ENCODE data around the gene DAGLB.

DAGLB gene

GRCh38 chr7:6442114-6442513 is 5.6 kb downstream of the DAGLB start:
- Histone ChIP-seq H3K27ac (no peak overlapping the region), H3K9me3 (ENCODE audit: low read depth, low read length) (no peaks in the 10 kb centered on the region), H3K36me3 (ENCODE audit: insufficient read depth, low read length) (peaks cover 39% of the 10 kb centered on the region), H3K9ac (ENCODE audit: insufficient read length) (no peak overlapping the region), H3K4me3 (no peak overlapping the region)
- no peak for DNase-seq (ENCODE audit: low read depth, low spot score)
- TF ChIP-seq FOXP2 (optimal IDR thresholded peaks at IDR 0.05; ENCODE audit: control extremely low read depth, extremely low read length, insufficient read depth) (no peak), EZH2 (IDR thresholded peaks at IDR 0.05) (no peak), POLR2AphosphoS5 (IDR thresholded peaks at IDR 0.05; ENCODE audit: borderline replicate concordance, low read depth, low read length) (no peak)

GRCh38 chr7:6440381-6440780 is 7.4 kb downstream of the DAGLB start:
- TF ChIP-seq FOXP2 (optimal IDR thresholded peaks at IDR 0.05; ENCODE audit: control extremely low read depth, extremely low read length, insufficient read depth), result no peak
- TF ChIP-seq POLR2AphosphoS5 (IDR thresholded peaks at IDR 0.05; ENCODE audit: borderline replicate concordance, low read depth, low read length), result no peak
- TF ChIP-seq EZH2 (IDR thresholded peaks at IDR 0.05), result no peak
- H3K9me3 ChIP-seq (ENCODE audit: low read depth, low read length), result no peaks in the 10 kb centered on the region
- peaks cover 33% of the 10 kb centered on the region for H3K36me3 ChIP-seq (ENCODE audit: insufficient read depth, low read length)
- no peak overlapping the region for H3K27ac ChIP-seq
- no peak for DNase-seq (ENCODE audit: low read depth, low spot score)
- H3K9ac ChIP-seq (ENCODE audit: insufficient read length), result no peak overlapping the region
- no peak overlapping the region for H3K4me3 ChIP-seq

- Histone ChIP-seq H3K9ac (ENCODE audit: insufficient read length) (no peak overlapping the region), H3K4me3 (no peak overlapping the region), H3K9me3 (ENCODE audit: low read depth, low read length) (no peaks in the 10 kb centered on the region), H3K36me3 (ENCODE audit: insufficient read depth, low read length) (peaks cover 25% of the 10 kb centered on the region), H3K27ac (no peak overlapping the region)
- no peak for DNase-seq (ENCODE audit: low read depth, low spot score)
- TF ChIP-seq POLR2AphosphoS5 (IDR thresholded peaks at IDR 0.05; ENCODE audit: borderline replicate concordance, low read depth, low read length), result no peak
- no peak for TF ChIP-seq EZH2 (IDR thresholded peaks at IDR 0.05)
- TF ChIP-seq FOXP2 (optimal IDR thresholded peaks at IDR 0.05; ENCODE audit: control extremely low read depth, extremely low read length, insufficient read depth), result no peak
These were observed 9.3 kb downstream of the DAGLB start for GRCh38 chr7:6438427-6438826.

- H3K4me3 ChIP-seq, result no peak overlapping the region
- no peak overlapping the region for H3K27ac ChIP-seq
- no peak for DNase-seq (ENCODE audit: low read depth, low spot score)
- TF ChIP-seq FOXP2 (optimal IDR thresholded peaks at IDR 0.05; ENCODE audit: control extremely low read depth, extremely low read length, insufficient read depth) (no peak), EZH2 (IDR thresholded peaks at IDR 0.05) (no peak), POLR2AphosphoS5 (IDR thresholded peaks at IDR 0.05; ENCODE audit: borderline replicate concordance, low read depth, low read length) (no peak)
- H3K36me3 ChIP-seq (ENCODE audit: insufficient read depth, low read length), result peaks cover 19% of the 10 kb centered on the region
- no peak overlapping the region for H3K9ac ChIP-seq (ENCODE audit: insufficient read length)
- H3K9me3 ChIP-seq (ENCODE audit: low read depth, low read length), result no peaks in the 10 kb centered on the region
These were observed 10.5 kb downstream of the DAGLB start for GRCh38 chr7:6437251-6437650.

- Histone ChIP-seq H3K9ac (ENCODE audit: insufficient read length) (no peak overlapping the region), H3K9me3 (ENCODE audit: low read depth, low read length) (no peaks in the 10 kb centered on the region), H3K4me3 (no peak overlapping the region), H3K36me3 (ENCODE audit: insufficient read depth, low read length) (peaks cover 11% of the 10 kb centered on the region), H3K27ac (no peak overlapping the region)
- TF ChIP-seq POLR2AphosphoS5 (IDR thresholded peaks at IDR 0.05; ENCODE audit: borderline replicate concordance, low read depth, low read length), result no peak
- TF ChIP-seq EZH2 (IDR thresholded peaks at IDR 0.05), result no peak
- no peak for DNase-seq (ENCODE audit: low read depth, low spot score)
These were observed 11.4 kb downstream of the DAGLB start for GRCh38 chr7:6436385-6436685.

GRCh38 chr7:6435486-6436384 is 12.0 kb downstream of the DAGLB start:
- no peak overlapping the region for H3K27ac ChIP-seq
- no peak overlapping the region for H3K4me3 ChIP-seq
- peaks cover 11% of the 10 kb centered on the region for H3K36me3 ChIP-seq (ENCODE audit: insufficient read depth, low read length)
- no peak overlapping the region for H3K9ac ChIP-seq (ENCODE audit: insufficient read length)
- H3K9me3 ChIP-seq (ENCODE audit: low read depth, low read length), result no peaks in the 10 kb centered on the region
- peak; percentile 39 for DNase-seq (ENCODE audit: low read depth, low spot score)
- TF ChIP-seq EZH2 (IDR thresholded peaks at IDR 0.05) (no peak), POLR2AphosphoS5 (IDR thresholded peaks at IDR 0.05; ENCODE audit: borderline replicate concordance, low read depth, low read length) (no peak), FOXP2 (optimal IDR thresholded peaks at IDR 0.05; ENCODE audit: control extremely low read depth, extremely low read length, insufficient read depth) (no peak)

- no peak for TF ChIP-seq FOXP2 (optimal IDR thresholded peaks at IDR 0.05; ENCODE audit: control extremely low read depth, extremely low read length, insufficient read depth)
- no peak for TF ChIP-seq POLR2AphosphoS5 (IDR thresholded peaks at IDR 0.05; ENCODE audit: borderline replicate concordance, low read depth, low read length)
- no peak for TF ChIP-seq EZH2 (IDR thresholded peaks at IDR 0.05)
- no peak for DNase-seq (ENCODE audit: low read depth, low spot score)
- no peak overlapping the region for H3K4me3 ChIP-seq
- no peak overlapping the region for H3K27ac ChIP-seq
- peaks cover 12% of the 10 kb centered on the region for H3K36me3 ChIP-seq (ENCODE audit: insufficient read depth, low read length)
- H3K9ac ChIP-seq (ENCODE audit: insufficient read length), result no peak overlapping the region
- no peaks in the 10 kb centered on the region for H3K9me3 ChIP-seq (ENCODE audit: low read depth, low read length)
These were observed 13.8 kb downstream of the DAGLB start for GRCh38 chr7:6433784-6434615.

GRCh38 chr7:6432781-6433180 is 15.0 kb downstream of the DAGLB start:
- Histone ChIP-seq H3K27ac (no peak overlapping the region), H3K36me3 (ENCODE audit: insufficient read depth, low read length) (peaks cover 14% of the 10 kb centered on the region), H3K9ac (ENCODE audit: insufficient read length) (no peak overlapping the region), H3K9me3 (ENCODE audit: low read depth, low read length) (no peaks in the 10 kb centered on the region), H3K4me3 (no peak overlapping the region)
- no peak for DNase-seq (ENCODE audit: low read depth, low spot score)
- no peak for TF ChIP-seq FOXP2 (optimal IDR thresholded peaks at IDR 0.05; ENCODE audit: control extremely low read depth, extremely low read length, insufficient read depth)
- TF ChIP-seq POLR2AphosphoS5 (IDR thresholded peaks at IDR 0.05; ENCODE audit: borderline replicate concordance, low read depth, low read length), result no peak
- TF ChIP-seq EZH2 (IDR thresholded peaks at IDR 0.05), result no peak

Measured in SK-N-MC (cell line).